Measurements from ENCODE around the gene YBX2.
"Not testable (repeated sequence)": the region's sequence is repeated elsewhere in the genome, so short reads cannot be mapped to it uniquely, and the experiment has no call there.

Gene YBX2

GRCh38 chr17:7294614-7295153 lies at the start of gene YBX2:
YBX2 (minus strand) TSS chr17:7294639; CDS start chr17:7294500, 139 bp downstream.
- DNase-seq = peak; percentile 60 to 92

GRCh38 chr17:7343250-7343649 lies 48.8 kb upstream of the YBX2 start:
- no peak for DNase-seq

GRCh38 chr17:7341842-7342241 lies 47.4 kb upstream of the YBX2 start:
- DNase-seq = no peak

GRCh38 chr17:7340179-7340578 lies 45.7 kb upstream of the YBX2 start:
- no peak for DNase-seq

- DNase-seq = not testable (repeated sequence)
Measured at GRCh38 chr17:7337600-7337999, 43.2 kb upstream of the YBX2 start.

GRCh38 chr17:7336240-7337175 lies 42.1 kb upstream of the YBX2 start, which contains the start of gene ACAP1:
ACAP1 (plus strand) TSS chr17:7336529; CDS start chr17:7336735, 206 bp downstream.
- DNase-seq = no peak

GRCh38 chr17:7335765-7336164 lies 41.3 kb upstream of the YBX2 start:
- not testable (repeated sequence) for DNase-seq

GRCh38 chr17:7334938-7335538 lies 40.6 kb upstream of the YBX2 start:
- DNase-seq = no peak

- not testable (repeated sequence) for DNase-seq
Measured at GRCh38 chr17:7332600-7333069, 38.2 kb upstream of the YBX2 start.

GRCh38 chr17:7332111-7332510 lies 37.7 kb upstream of the YBX2 start:
- no peak for DNase-seq

- DNase-seq = no peak
Measured at GRCh38 chr17:7330638-7331015, 36.2 kb upstream of the YBX2 start.

- DNase-seq = peak; percentile 77 to 84
Measured at GRCh38 chr17:7329997-7330637, 35.7 kb upstream of the YBX2 start.

- DNase-seq = peak; percentile 95 to 98
Measured at GRCh38 chr17:7329374-7329996, 35.0 kb upstream of the YBX2 start.

GRCh38 chr17:7328840-7329373 lies 34.5 kb upstream of the YBX2 start, which contains the start of gene NEURL4:
NEURL4 (minus strand) TSS chr17:7329335; CDS start chr17:7329312, 23 bp downstream.
- no peak for DNase-seq

GRCh38 chr17:7328009-7328408 lies 33.6 kb upstream of the YBX2 start:
- no peak for DNase-seq

- no peak for DNase-seq
Measured at GRCh38 chr17:7327501-7327900, 33.1 kb upstream of the YBX2 start.

- no peak for DNase-seq
Measured at GRCh38 chr17:7327056-7327455, 32.6 kb upstream of the YBX2 start.

- DNase-seq = no peak
Measured at GRCh38 chr17:7326186-7326585, 31.7 kb upstream of the YBX2 start.

- no peak for DNase-seq
Measured at GRCh38 chr17:7325031-7325528, 30.6 kb upstream of the YBX2 start.

- no peak for DNase-seq
Measured at GRCh38 chr17:7324438-7324779, 30.0 kb upstream of the YBX2 start.

- DNase-seq = no peak
Measured at GRCh38 chr17:7323731-7324437, 29.4 kb upstream of the YBX2 start.

Data from NCI-H446 (cell line).